ENCODE data around the gene ANKS1B.

GRCh38 chr12:98821232-98821631 lies 1163.5 kb downstream of the ANKS1B start:
- TF ChIP-seq CTCF (IDR thresholded peaks at IDR 0.05; ENCODE audit: low read length), result no peak
- no peak for TF ChIP-seq EZH2 (IDR thresholded peaks at IDR 0.05; ENCODE audit: borderline replicate concordance, low read length)

All from OCI-LY1 (cell line).